Neural cell (in vitro differentiated cells): Measurements from ENCODE around the gene TMUB1. TPM values are rescaled to one million over a fixed set of nuclear protein-coding genes. Genes with fewer than 3 reads are reported as not detected.

ENCODE experiments used
- H2AFZ ChIP-seq: fragments of 200-600, 300-800 bp; sonication (generic), shearing (Covaris generic); 2 replicates; pipeline ENCODE4 v1.6.0; 2014; ENCODE audit warnings: low read depth, mild to moderate bottlenecking, antibody characterized with exemption, low read length, moderate library complexity
- H3F3A ChIP-seq: fragments of 200-600 bp; shearing (Covaris generic); 2 replicates; pipeline ENCODE4 v1.6.1; 2016; ENCODE audit warnings: mild to moderate bottlenecking, moderate library complexity, mixed read lengths, antibody characterized with exemption, low read length; ENCODE audit not compliant: insufficient read depth, poor library complexity, severe bottlenecking
- H3K27ac ChIP-seq: fragments of 200-600, 300-800 bp; sonication (generic), shearing (Covaris generic); 2 replicates; pipeline ENCODE4 v1.5.1; 2014; ENCODE audit warnings: mild to moderate bottlenecking, low read length, moderate library complexity
- H3K27me3 ChIP-seq: fragments of 300-800, 200-600 bp; sonication (generic), shearing (Covaris generic); 2 replicates; pipeline ENCODE4 v1.6.0; 2014; ENCODE audit warnings: mild to moderate bottlenecking, low read depth, low read length, moderate library complexity; ENCODE audit not compliant: insufficient read depth
- H3K36me3 ChIP-seq: fragments of 300-800, 200-600 bp; sonication (generic), shearing (Covaris generic); 2 replicates; pipeline ENCODE4 v1.5.1; 2014; ENCODE audit warnings: mild to moderate bottlenecking, antibody characterized with exemption, low read length, moderate library complexity; ENCODE audit not compliant: insufficient read depth
- H3K4me2 ChIP-seq: fragments of 300-800, 200-600 bp; sonication (generic), shearing (Covaris generic); 2 replicates; pipeline ENCODE4 v1.6.0; 2014; ENCODE audit warnings: mild to moderate bottlenecking, low read length
- H3K4me3 ChIP-seq: fragments of 300-800, 200-600 bp; sonication (generic), shearing (Covaris generic); 2 replicates; pipeline ENCODE4 v1.5.1; 2014; ENCODE audit warnings: mild to moderate bottlenecking, low read length, moderate library complexity
- H3K79me2 ChIP-seq: fragments of 200-600 bp; shearing (Covaris generic); replicated peaks from 2 replicates; pipeline ENCODE4 v1.6.0; 2014; ENCODE audit warnings: mild to moderate bottlenecking, low read length, moderate library complexity; ENCODE audit not compliant: insufficient read depth
- H3K9ac ChIP-seq: fragments of 300-800, 200-600 bp; sonication (generic), shearing (Covaris generic); 2 replicates; pipeline ENCODE4 v1.6.1; 2016; ENCODE audit warnings: mild to moderate bottlenecking, low read length, mixed read lengths
- H3K9me2 ChIP-seq: fragments of 200-600 bp; shearing (Covaris generic); 2 replicates; pipeline ENCODE4 v1.6.1; 2016; ENCODE audit warnings: mild to moderate bottlenecking, low read length, mixed read lengths; ENCODE audit not compliant: insufficient read depth
- H3K9me3 ChIP-seq: fragments of 200-600, 300-800 bp; sonication (generic), shearing (Covaris generic); 2 replicates; pipeline ENCODE4 v1.6.1; 2016; ENCODE audit warnings: mild to moderate bottlenecking, mixed run types, low read length, moderate library complexity, mixed read lengths
- H4K20me1 ChIP-seq: fragments of 200-600 bp; shearing (Covaris generic); 2 replicates; pipeline ENCODE4 v1.6.1; 2016; ENCODE audit warnings: mild to moderate bottlenecking, mixed run types; ENCODE audit not compliant: insufficient read depth
- CTCF ChIP-seq: fragments of 450-650 bp; IDR thresholded peaks from 2 replicates; pipeline ENCODE4 v1.5.1; 2014; ENCODE audit warnings: antibody characterized with exemption, mild to moderate bottlenecking, moderate library complexity; ENCODE audit not compliant: poor library complexity, severe bottlenecking
- EP300 ChIP-seq: fragments of 450-650 bp; conservative IDR thresholded peaks from 2 replicates; pipeline ENCODE4 v1.6.1; 2014; ENCODE audit warnings: antibody characterized with exemption, mild to moderate bottlenecking, moderate library complexity; ENCODE audit not compliant: poor library complexity, severe bottlenecking
- EZH2 ChIP-seq: fragments of 200-600, 300-800 bp; shearing (Covaris generic), sonication (generic); IDR thresholded peaks from 2 replicates; pipeline ENCODE4 v1.6.1; 2014; ENCODE audit warnings: antibody characterized with exemption, low read length, borderline replicate concordance, mild to moderate bottlenecking; ENCODE audit not compliant: insufficient read depth, poor library complexity, severe bottlenecking
- MXI1 ChIP-seq: fragments of 450-650 bp; conservative IDR thresholded peaks from 2 replicates; pipeline ENCODE4 v1.6.1; 2014; ENCODE audit warnings: antibody characterized with exemption, mild to moderate bottlenecking; ENCODE audit not compliant: poor library complexity, severe bottlenecking
- POLR2AphosphoS5 ChIP-seq: IDR thresholded peaks from 2 replicates; pipeline ENCODE4 v1.6.1; 2012
- RAD21 ChIP-seq: fragments of 450-650 bp; conservative IDR thresholded peaks from 2 replicates; pipeline ENCODE4 v1.6.1; 2014; ENCODE audit warnings: antibody characterized with exemption, mild to moderate bottlenecking, moderate library complexity
- REST ChIP-seq: IDR thresholded peaks from 2 replicates; pipeline ENCODE4 v1.6.1; 2012; ENCODE audit warnings: borderline replicate concordance
- SMC3 ChIP-seq: fragments of 450-650 bp; conservative IDR thresholded peaks from 2 replicates; pipeline ENCODE4 v1.6.1; 2014; ENCODE audit warnings: antibody characterized with exemption, mild to moderate bottlenecking, moderate library complexity; ENCODE audit not compliant: poor library complexity
- TAF1 ChIP-seq: IDR thresholded peaks from 2 replicates; pipeline ENCODE4 v1.6.1; 2012; ENCODE audit warnings: low read depth
- polyA plus RNA-seq: library from polyadenylated mRNA; depleted of rRNA; stranded (reverse); fragments of >200 nt; gene quantifications from 2 replicates; pipeline ENCODE4 v1.2.3, GENCODE V29; 2014

Gene TMUB1
- polyA plus RNA-seq, 1 donor from 2014 or later = 35.2 TPM

- H4K20me1 ChIP-seq = peaks cover 24% of the 10 kb centered on the region
- H3K9me3 ChIP-seq = no peaks in the 10 kb centered on the region
- peaks cover under 1% of the 10 kb centered on the region for H3K27me3 ChIP-seq
- H3F3A ChIP-seq = peaks cover 1% of the 10 kb centered on the region
- H3K4me2 ChIP-seq = no peak overlapping the region
- TF ChIP-seq SMC3 = no peak
- TF ChIP-seq MXI1 = no peak
- TF ChIP-seq POLR2AphosphoS5 = no peak
- TF ChIP-seq EP300 = no peak
- no peak for TF ChIP-seq EZH2
- TF ChIP-seq REST = no peak
- TF ChIP-seq CTCF = no peak
- TF ChIP-seq RAD21 = no peak
- no peak for TF ChIP-seq TAF1
- H3K36me3 ChIP-seq = no peaks in the 10 kb centered on the region
- H3K9me2 ChIP-seq = no peaks in the 10 kb centered on the region
- H3K79me2 ChIP-seq = no peaks in the 10 kb centered on the region
- no peak overlapping the region for H3K4me3 ChIP-seq
- no peak overlapping the region for H3K9ac ChIP-seq
- H3K27ac ChIP-seq = no peak overlapping the region
- H2AFZ ChIP-seq = no peak overlapping the region
These were observed 38.3 kb upstream of the TMUB1 start for GRCh38 chr7:151121380-151122170.

- Histone ChIP-seq H3K36me3 (no peaks in the 10 kb centered on the region), H3K27me3 (peaks cover 7% of the 10 kb centered on the region), H3K27ac (no peak overlapping the region), H3K9me3 (no peaks in the 10 kb centered on the region), H2AFZ (no peak overlapping the region), H3F3A (no peaks in the 10 kb centered on the region), H3K79me2 (peaks cover 3% of the 10 kb centered on the region), H4K20me1 (peaks cover 31% of the 10 kb centered on the region), H3K9ac (no peak overlapping the region), H3K4me3 (no peak overlapping the region), H3K4me2 (no peak overlapping the region), H3K9me2 (no peaks in the 10 kb centered on the region)
- TF ChIP-seq SMC3 (no peak), EZH2 (no peak), MXI1 (no peak), REST (no peak), RAD21 (no peak), POLR2AphosphoS5 (no peak), EP300 (no peak)
These were observed 37.6 kb upstream of the TMUB1 start for GRCh38 chr7:151120896-151121295.
